WTC11 (cell line): Measurements from ENCODE around the gene SPIRE1. TPM values are rescaled to one million over a fixed set of nuclear protein-coding genes. Genes with fewer than 3 reads are reported as not detected.

Source experiments
- ATAC-seq: fragments of 200-7000 bp; cut with Tn5 transposase; 2 replicates; pipeline ENCODE4 v1.10.0; 2021; ENCODE audit warnings: mild to moderate bottlenecking, moderate library complexity
- CTCF ChIA-PET: fragments of 300-600 bp; sonication (Branson Sonifier 250); formaldehyde crosslinking; loops from one replicate; lab custom pipeline; 2021; ENCODE audit warnings: antibody characterized with exemption; lab: Charles Lee
- POLR2A ChIA-PET: fragments of 350-600 bp; sonication (Branson Sonifier 250); formaldehyde crosslinking; loops from one replicate; lab custom pipeline; 2021; ENCODE audit warnings: antibody characterized with exemption; lab: Charles Lee
- DNase-seq: peaks from one replicate; pipeline ENCODE4 v3.0.0; 2021; ENCODE audit warnings: low spot score
- H3K27ac Mint-ChIP-seq: 2 replicates; pipeline ENCODE4 v1.8.0; 2021; ENCODE audit warnings: mixed read lengths
- H3K27me3 Mint-ChIP-seq: 2 replicates; pipeline ENCODE4 v1.8.0; 2021; ENCODE audit warnings: low read depth, mild to moderate bottlenecking, moderate library complexity, mixed read lengths
- H3K36me3 Mint-ChIP-seq: 2 replicates; pipeline ENCODE4 v1.8.0; 2021; ENCODE audit warnings: mixed read lengths
- H3K4me1 Mint-ChIP-seq: 2 replicates; pipeline ENCODE4 v1.8.0; 2022; ENCODE audit warnings: mixed read lengths
- H3K4me3 Mint-ChIP-seq: 2 replicates; pipeline ENCODE4 v1.8.0; 2021; ENCODE audit warnings: mild to moderate bottlenecking, moderate library complexity, mixed read lengths
- H3K9me3 Mint-ChIP-seq: 2 replicates; pipeline ENCODE4 v1.8.0; 2021; ENCODE audit warnings: mixed read lengths
- ARID4B ChIP-seq: sonication (generic); formaldehyde crosslinking; IDR thresholded peaks from 2 replicates; pipeline ENCODE4 v1.8.0; 2023; ENCODE audit warnings: missing genetic modification reagents, mild to moderate bottlenecking, borderline replicate concordance
- ATF1 ChIP-seq: sonication (generic); formaldehyde crosslinking; IDR thresholded peaks from 2 replicates; pipeline ENCODE4 v1.8.1; 2023; ENCODE audit warnings: mild to moderate bottlenecking, moderate library complexity, missing genetic modification reagents
- CREB1 ChIP-seq: sonication (generic); formaldehyde crosslinking; IDR thresholded peaks from 2 replicates; pipeline ENCODE4 v1.8.0; 2023; ENCODE audit warnings: mild to moderate bottlenecking, missing genetic modification reagents
- E2F5 ChIP-seq: sonication (generic); formaldehyde crosslinking; IDR thresholded peaks from 2 replicates; pipeline ENCODE4 v1.8.1; 2022; ENCODE audit warnings: mild to moderate bottlenecking, moderate library complexity, missing genetic modification reagents
- EMX1 ChIP-seq: fragments of 250-450 bp; sonication (Bioruptor Pico); IDR thresholded peaks from 2 replicates; pipeline ENCODE4 v1.8.0; 2021; ENCODE audit warnings: mild to moderate bottlenecking
- ESRRA ChIP-seq: sonication (generic); formaldehyde crosslinking; IDR thresholded peaks from 2 replicates; pipeline ENCODE4 v1.8.1; 2022; ENCODE audit warnings: mild to moderate bottlenecking, missing genetic modification reagents, borderline replicate concordance
- ETV6 ChIP-seq: sonication (generic); formaldehyde crosslinking; IDR thresholded peaks from 2 replicates; pipeline ENCODE4 v1.8.1; 2022; ENCODE audit warnings: mild to moderate bottlenecking, missing genetic modification reagents
- FOXJ3 ChIP-seq: sonication (generic); formaldehyde crosslinking; IDR thresholded peaks from 2 replicates; pipeline ENCODE4 v1.9.0; 2021; ENCODE audit warnings: missing genetic modification reagents, mild to moderate bottlenecking, borderline replicate concordance
- FOXK1 ChIP-seq: sonication (generic); formaldehyde crosslinking; IDR thresholded peaks from 2 replicates; pipeline ENCODE4 v1.8.0; 2022; ENCODE audit warnings: mild to moderate bottlenecking, moderate library complexity, missing genetic modification reagents
- GRHL2 ChIP-seq: fragments of 250-450 bp; sonication (Bioruptor Pico); IDR thresholded peaks from 2 replicates; pipeline ENCODE4 v1.8.0; 2022; ENCODE audit warnings: mild to moderate bottlenecking, moderate library complexity; ENCODE audit not compliant: insufficient replicate concordance, severe bottlenecking
- GTF2I ChIP-seq: fragments of 250-450 bp; sonication (Bioruptor Pico); conservative IDR thresholded peaks from 2 replicates; pipeline ENCODE4 v1.4.0; 2021; ENCODE audit warnings: mild to moderate bottlenecking
- IRF2 ChIP-seq: sonication (generic); formaldehyde crosslinking; IDR thresholded peaks from 2 replicates; pipeline ENCODE4 v1.8.0; 2022; ENCODE audit warnings: low read depth, missing genetic modification reagents, borderline replicate concordance
- NR3C1 ChIP-seq: sonication (generic); formaldehyde crosslinking; conservative IDR thresholded peaks from 2 replicates; pipeline ENCODE4 v1.8.1; 2023; ENCODE audit warnings: low read depth, mild to moderate bottlenecking, missing genetic modification reagents
- PREB ChIP-seq: sonication (generic); formaldehyde crosslinking; IDR thresholded peaks from 2 replicates; pipeline ENCODE4 v1.8.1; 2022; ENCODE audit warnings: mild to moderate bottlenecking, missing genetic modification reagents, moderate library complexity, borderline replicate concordance
- SOX15 ChIP-seq: fragments of 250-450 bp; sonication (Bioruptor Pico); IDR thresholded peaks from 2 replicates; pipeline ENCODE4 v1.9.0; 2021; ENCODE audit warnings: mild to moderate bottlenecking
- SP1 ChIP-seq: sonication (generic); formaldehyde crosslinking; conservative IDR thresholded peaks from 2 replicates; pipeline ENCODE4 v1.8.1; 2022; ENCODE audit warnings: missing genetic modification reagents
- TEAD4 ChIP-seq: sonication (generic); formaldehyde crosslinking; IDR thresholded peaks from 2 replicates; pipeline ENCODE4 v1.8.0; 2022; ENCODE audit warnings: mild to moderate bottlenecking, missing genetic modification reagents
- TP53 ChIP-seq: sonication (generic); formaldehyde crosslinking; IDR thresholded peaks from 2 replicates; pipeline ENCODE4 v1.8.1; 2023; ENCODE audit warnings: mild to moderate bottlenecking, missing genetic modification reagents
- USF2 ChIP-seq: sonication (generic); formaldehyde crosslinking; IDR thresholded peaks from 2 replicates; pipeline ENCODE4 v1.8.1; 2023; ENCODE audit warnings: mild to moderate bottlenecking, missing genetic modification reagents, moderate library complexity
- ZBTB43 ChIP-seq: sonication (generic); formaldehyde crosslinking; IDR thresholded peaks from 2 replicates; pipeline ENCODE4 v1.8.1; 2023; ENCODE audit warnings: mild to moderate bottlenecking, missing genetic modification reagents
- ZMAT4 ChIP-seq: fragments of 250-450 bp; sonication (Bioruptor Pico); IDR thresholded peaks from 2 replicates; pipeline ENCODE4 v1.9.0; 2021; ENCODE audit warnings: mild to moderate bottlenecking
- ZNF512 ChIP-seq: sonication (generic); formaldehyde crosslinking; IDR thresholded peaks from 2 replicates; pipeline ENCODE4 v1.8.1; 2022; ENCODE audit warnings: missing genetic modification reagents, borderline replicate concordance
- ZNF671 ChIP-seq: fragments of 250-450 bp; sonication (Bioruptor Pico); IDR thresholded peaks from 2 replicates; pipeline ENCODE4 v1.8.0; 2021; ENCODE audit warnings: mild to moderate bottlenecking
- total RNA-seq: library from RNA; stranded (reverse); gene quantifications from 3 replicates; pipeline ENCODE4 v1.2.3, GENCODE V29; 2021

Gene SPIRE1
- total RNA-seq, 1 experiment from 2014 or later, result 19.3 TPM

- CTCF ChIA-PET, result no interaction called here
- peaks cover 8% of the 10 kb centered on the region for H3K36me3 Mint-ChIP-seq
- no peak overlapping the region for H3K4me3 Mint-ChIP-seq
- H3K27me3 Mint-ChIP-seq, result no peaks in the 10 kb centered on the region
- POLR2A ChIA-PET, result no interaction called here
- TF ChIP-seq IRF2 (CRISPR knock-in tag) (no peak), ZBTB43 (no peak), ZNF671 (CRISPR knock-in tag) (no peak), NR3C1 (no peak), SP1 (CRISPR knock-in tag) (no peak), ZNF512 (CRISPR knock-in tag) (no peak)
- ATAC-seq (no peak), DNase-seq (no peak)
- H3K9me3 Mint-ChIP-seq, result no peaks in the 10 kb centered on the region
- H3K27ac Mint-ChIP-seq, result peak overlapping the region; percentile 48
- 0 out of 2 replicates have a peak, but pooled peaks cover 3% of the 10 kb centered on the region for H3K4me1 Mint-ChIP-seq
These were observed 199.1 kb downstream of the SPIRE1 start for GRCh38 chr18:12458771-12459170.

- Mint-ChIP-seq H3K4me3 (no peak overlapping the region), H3K27me3 (no peaks in the 10 kb centered on the region), H3K9me3 (no peaks in the 10 kb centered on the region), H3K4me1 (0 out of 2 replicates have a peak, but pooled peaks cover 3% of the 10 kb centered on the region), H3K36me3 (peaks cover 8% of the 10 kb centered on the region; the same call in 1 of the 2 replicates), H3K27ac (no peak overlapping the region)
- DNase-seq (no peak), ATAC-seq (no peak)
- POLR2A ChIA-PET, result no interaction called here
- CTCF ChIA-PET, result no interaction called here
- TF ChIP-seq ATF1 (CRISPR knock-in tag), result no peak
- no peak for TF ChIP-seq CREB1 (CRISPR knock-in tag)
- no peak for TF ChIP-seq USF2
- no peak for TF ChIP-seq NR3C1
- no peak for TF ChIP-seq ARID4B
- TF ChIP-seq FOXJ3 (CRISPR knock-in tag), result no peak
- no peak for TF ChIP-seq FOXK1 (CRISPR knock-in tag)
- no peak for TF ChIP-seq ETV6 (CRISPR knock-in tag)
- no peak for TF ChIP-seq ZBTB43
- no peak for TF ChIP-seq PREB
- TF ChIP-seq ESRRA (CRISPR knock-in tag), result no peak
- no peak for TF ChIP-seq EMX1 (CRISPR knock-in tag)
- TF ChIP-seq TEAD4 (CRISPR knock-in tag), result no peak
- TF ChIP-seq E2F5, result no peak
- TF ChIP-seq SOX15 (CRISPR knock-in tag), result no peak
- TF ChIP-seq GTF2I (CRISPR knock-in tag), result no peak
- TF ChIP-seq TP53 (CRISPR knock-in tag), result no peak
- TF ChIP-seq ZMAT4 (CRISPR knock-in tag), result no peak
- TF ChIP-seq GRHL2 (CRISPR knock-in tag), result no peak
These were observed 201.5 kb downstream of the SPIRE1 start for GRCh38 chr18:12456441-12456840.
